Kidney (tissue), 14 donors: ENCODE measurements around the gene EGLN1. TPM values are rescaled to one million over a fixed set of nuclear protein-coding genes. Genes with fewer than 3 reads are reported as not detected.

ENCODE experiments used
- DNase-seq, 5 donors: peaks; one replicate each; pipeline ENCODE4 v3.0.0-alpha.2; 2013 to 2020
- FAIRE-seq: peaks from 2 replicates; lab custom pipeline; 2012; peaks lifted over from hg19 to GRCh38; lab: Jason Lieb, UNC
- H3K27ac ChIP-seq, 2 donors: one replicate each; pipeline ENCODE4 v1.7.0; 2013; ENCODE audit warnings: low read depth in 2 of 2, low read length in 2 of 2, inconsistent platforms in 1 of 2
- H3K27me3 ChIP-seq: one replicate; pipeline ENCODE4 v1.7.1; 2013; ENCODE audit warnings: low read length, inconsistent platforms; ENCODE audit not compliant: control insufficient read depth, insufficient read depth
- H3K36me3 ChIP-seq, 3 donors: one replicate each; pipeline versions ENCODE4 v1.7.0 to v1.7.1; 2013; ENCODE audit warnings: low read length in 3 of 3, control low read depth in 1 of 3, inconsistent platforms in 1 of 3; ENCODE audit not compliant: insufficient read depth in 3 of 3, control insufficient read depth in 2 of 3
- H3K4me1 ChIP-seq, 3 donors: one replicate each; pipeline versions ENCODE4 v1.7.0 to v1.7.1; 2013; ENCODE audit warnings: low read length in 3 of 3, inconsistent platforms in 1 of 3, low read depth in 1 of 3; ENCODE audit not compliant: control insufficient read depth in 2 of 3, insufficient read depth in 2 of 3
- H3K4me3 ChIP-seq, 3 donors: one replicate each; pipeline versions ENCODE4 v1.7.0 to v1.8.1; 2013; ENCODE audit warnings: low read length in 3 of 3, control low read depth in 1 of 3, inconsistent platforms in 1 of 3
- H3K9ac ChIP-seq, 3 donors: one replicate each; pipeline versions ENCODE4 v1.7.0 to v1.7.1; 2013; ENCODE audit warnings: low read length in 3 of 3, control low read depth in 1 of 3, inconsistent platforms in 1 of 3
- H3K9me3 ChIP-seq, 3 donors: one replicate each; pipeline versions ENCODE4 v1.7.0 to v1.7.1; 2013; ENCODE audit warnings: low read length in 3 of 3, control low read depth in 1 of 3, inconsistent platforms in 1 of 3; ENCODE audit not compliant: control insufficient read depth in 2 of 3, insufficient read depth in 1 of 3
- intact Hi-C: fragments of 100-400 bp; cut with DNase I; formaldehyde crosslinking; loops from one replicate; pipeline ENCODE4 v1.11.1; 2022
- polyA plus RNA-seq: library from polyadenylated mRNA; stranded (reverse); fragments of 350-450 nt; fragmentation: Illumina TruSeq; extraction: RNeasy Lipid Tissue Mini Kit (QIAGEN cat#74804); gene quantifications from one replicate; pipeline ENCODE4 v1.2.3, GENCODE V29; 2014; ENCODE audit warnings: low read depth, low replicate concordance; ENCODE audit not compliant: insufficient read depth
- total RNA-seq: library from RNA; stranded (reverse); fragmentation: NEBNext Ultra II Directional; extraction: Animal tissue kit (Norgen Biotek cat#: 25700); gene quantifications from one replicate; pipeline ENCODE4 v1.2.1, GENCODE V29; 2021
- TF ChIP-seq, protein P1 (sequence below): IDR thresholded peaks from 3 replicates; pipeline ENCODE4 v1.5.1; 2012; ENCODE audit warnings: mild to moderate bottlenecking, moderate library complexity, borderline replicate concordance; ENCODE audit not compliant: insufficient read depth; ENCODE audit errors: extremely low read depth
- donor health status: control.
- donor health status: control.
- donor health status: control.
- donor health status: control.
- donor health status: control.
- donor health status: DM: yes; HTN: yes; CAD: no.
- donor health status: Normal renal cell carcinoma (clear cell type).

Gene EGLN1
- total and polyA plus RNA-seq, 2 donors from 2014 or later: 12.2 to 38.8 TPM

DNA sequence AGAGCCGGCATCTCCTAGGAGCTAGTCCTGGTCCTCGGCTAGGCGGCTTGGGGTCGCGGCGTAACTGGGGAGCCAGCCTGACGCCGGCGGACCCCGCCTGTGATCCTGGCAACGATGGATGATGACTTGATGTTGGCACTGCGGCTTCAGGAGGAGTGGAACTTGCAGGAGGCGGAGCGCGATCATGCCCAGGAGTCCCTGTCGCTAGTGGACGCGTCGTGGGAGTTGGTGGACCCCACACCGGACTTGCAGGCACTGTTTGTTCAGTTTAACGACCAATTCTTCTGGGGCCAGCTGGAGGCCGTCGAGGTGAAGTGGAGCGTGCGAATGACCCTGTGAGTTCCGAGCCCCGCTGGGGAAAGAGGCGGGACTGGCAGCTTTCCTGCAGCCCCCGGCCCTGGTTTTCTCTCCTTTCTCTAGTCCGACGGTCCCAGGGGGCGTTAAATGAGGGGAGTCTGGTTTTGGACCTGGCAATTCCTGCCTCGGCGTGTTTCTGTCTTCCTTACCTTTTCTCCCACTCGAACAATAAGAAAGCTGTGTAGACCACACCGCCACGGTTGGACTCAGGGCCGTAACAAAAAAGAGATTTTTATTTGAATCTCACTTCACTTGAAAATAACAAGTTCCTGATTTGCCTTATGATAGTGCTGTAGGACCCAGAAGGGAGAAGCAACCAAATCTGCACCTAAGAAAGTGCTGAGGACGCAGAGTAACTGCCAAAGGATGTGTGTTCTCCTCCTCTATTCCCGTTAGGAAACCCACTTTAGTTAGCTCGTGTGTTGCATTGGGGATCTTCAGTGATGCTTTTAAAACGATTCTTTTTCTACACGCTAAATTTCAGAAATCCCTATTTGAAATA, 83.6 kb downstream of the EGLN1 start, which contains the start of gene SPRTN:
SPRTN (plus strand) TSS at position 24 of the 859 bp plus-strand sequence; CDS start at position 115, 91 bp downstream.
- Histone ChIP-seq H3K9ac (peak within 1 kb of the TSS; percentile 78 to 95 (median 88)), H3K9me3 (no peaks in the 10 kb centered on the region), H3K36me3 (peaks cover 0 to under 1% (median 0%) of the 10 kb centered on the region in 3 donors), H3K27me3 (no peaks in the 10 kb centered on the region), H3K4me1 (peaks cover 10 to 26% (median 13%) of the 10 kb centered on the region in 3 donors), H3K27ac (peak within 1 kb of the TSS; percentile 96 to 97), H3K4me3 (peak within 1 kb of the TSS; percentile 94 to 99 (median 96))
- peak in 1 of 5 donors; percentile 95 for DNase-seq
- no peak for FAIRE-seq
- TF ChIP-seq, protein P1, sequence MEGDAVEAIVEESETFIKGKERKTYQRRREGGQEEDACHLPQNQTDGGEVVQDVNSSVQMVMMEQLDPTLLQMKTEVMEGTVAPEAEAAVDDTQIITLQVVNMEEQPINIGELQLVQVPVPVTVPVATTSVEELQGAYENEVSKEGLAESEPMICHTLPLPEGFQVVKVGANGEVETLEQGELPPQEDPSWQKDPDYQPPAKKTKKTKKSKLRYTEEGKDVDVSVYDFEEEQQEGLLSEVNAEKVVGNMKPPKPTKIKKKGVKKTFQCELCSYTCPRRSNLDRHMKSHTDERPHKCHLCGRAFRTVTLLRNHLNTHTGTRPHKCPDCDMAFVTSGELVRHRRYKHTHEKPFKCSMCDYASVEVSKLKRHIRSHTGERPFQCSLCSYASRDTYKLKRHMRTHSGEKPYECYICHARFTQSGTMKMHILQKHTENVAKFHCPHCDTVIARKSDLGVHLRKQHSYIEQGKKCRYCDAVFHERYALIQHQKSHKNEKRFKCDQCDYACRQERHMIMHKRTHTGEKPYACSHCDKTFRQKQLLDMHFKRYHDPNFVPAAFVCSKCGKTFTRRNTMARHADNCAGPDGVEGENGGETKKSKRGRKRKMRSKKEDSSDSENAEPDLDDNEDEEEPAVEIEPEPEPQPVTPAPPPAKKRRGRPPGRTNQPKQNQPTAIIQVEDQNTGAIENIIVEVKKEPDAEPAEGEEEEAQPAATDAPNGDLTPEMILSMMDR: no peak
- intact Hi-C loops: no loop called here

DNA sequence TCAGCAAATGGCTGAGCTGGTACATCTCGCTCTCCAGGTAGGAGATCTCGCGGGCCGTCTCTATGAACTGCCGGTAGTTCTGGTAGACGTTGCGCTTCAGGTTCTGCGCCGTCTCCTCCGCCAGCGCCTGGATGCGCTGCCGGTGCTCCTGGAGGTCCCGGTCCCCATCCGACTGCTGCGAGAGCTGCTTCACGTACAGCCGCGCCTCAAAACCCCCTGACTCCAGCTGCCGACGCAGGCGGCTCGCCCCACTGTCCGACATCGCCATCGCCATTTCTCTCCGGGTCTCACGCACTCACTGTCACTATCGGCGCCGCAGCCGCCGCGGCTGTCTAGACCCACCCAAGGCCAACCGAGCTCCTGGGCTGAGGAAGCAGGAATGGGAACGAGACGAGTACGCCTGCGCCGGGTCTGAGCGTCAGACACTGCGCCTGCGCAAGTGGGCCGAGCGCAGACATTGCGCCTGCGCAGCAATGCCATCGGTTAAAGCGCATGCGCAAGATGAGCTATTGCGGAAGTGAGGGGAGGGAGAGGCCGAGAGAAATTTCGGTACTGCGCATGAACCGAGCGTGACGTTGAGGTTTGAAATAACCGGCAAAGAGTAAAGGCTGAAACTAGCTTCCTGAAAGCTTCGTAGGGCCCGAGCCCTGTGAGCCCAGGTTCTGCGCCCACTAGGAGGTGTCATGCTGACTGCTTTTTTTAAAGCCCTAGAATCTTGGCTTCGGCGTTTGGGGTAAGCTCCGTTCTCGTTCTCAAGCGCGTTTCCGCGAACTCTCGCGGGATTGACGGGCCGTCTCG, 84.4 kb downstream of the EGLN1 start, which contains the start of gene EXOC8:
EXOC8 (minus strand) TSS at position 381 of the 798 bp plus-strand sequence; CDS start at position 274, 107 bp downstream.
- TF ChIP-seq, protein P1: no peak
- Histone ChIP-seq H3K9me3 (no peaks in the 10 kb centered on the region), H3K4me3 (peak within 1 kb of the TSS; percentile 94 to 99 (median 96)), H3K27ac (peak within 1 kb of the TSS; percentile 96 to 97), H3K9ac (peak within 1 kb of the TSS; percentile 78 to 95 (median 88)), H3K36me3 (no peaks in the 10 kb centered on the region), H3K4me1 (peaks cover 10 to 26% (median 13%) of the 10 kb centered on the region in 3 donors), H3K27me3 (no peaks in the 10 kb centered on the region)
- intact Hi-C loops: no loop called here
- DNase-seq (peak; percentile 98 to 100 (median 99)), FAIRE-seq (peak; percentile 35)

DNA sequence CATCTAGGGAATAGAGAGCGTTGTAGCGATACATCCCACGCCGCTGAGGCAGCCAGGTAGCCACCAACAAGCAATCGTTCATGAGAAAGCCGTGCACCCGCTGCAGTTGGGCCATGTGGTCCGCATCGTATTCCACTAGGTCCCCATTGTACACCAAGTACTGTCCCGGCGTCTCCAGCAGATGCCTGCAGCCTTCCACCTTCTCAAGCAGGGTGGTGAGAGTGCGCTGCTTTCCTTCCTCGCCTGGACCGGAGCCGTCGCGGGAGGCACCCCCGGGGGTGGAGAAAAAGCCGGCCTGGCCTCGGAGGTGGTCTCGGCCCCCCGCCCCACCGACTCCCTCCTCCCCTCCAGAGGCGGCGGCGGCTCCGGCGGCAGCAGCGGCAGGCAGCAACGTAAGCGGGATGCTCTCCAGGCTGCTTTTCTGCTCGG, 85.0 kb downstream of the EGLN1 start:
- peak overlapping the region in 1 of 2 donors; percentile 88 for H3K27ac ChIP-seq

More for the DNA sequence above, 85.0 kb downstream of the EGLN1 start:
- TF ChIP-seq, protein P1: no peak
- FAIRE-seq (no peak), DNase-seq (no peak)
- Histone ChIP-seq H3K9ac (peak overlapping the region; percentile 60 to 88 (median 61)), H3K9me3 (no peaks in the 10 kb centered on the region), H3K27me3 (no peaks in the 10 kb centered on the region), H3K4me1 (peaks cover 10 to 26% (median 13%) of the 10 kb centered on the region in 3 donors), H3K36me3 (no peaks in the 10 kb centered on the region), H3K4me3 (peak overlapping the region; percentile 94 to 99 (median 96))
- intact Hi-C loops: no loop called here
